G401 (cell line): ENCODE data around the gene MSH6. TPM values are rescaled to one million over a fixed set of nuclear protein-coding genes. Genes with fewer than 3 reads are reported as not detected.

Source experiments
- DNase-seq: peaks from one replicate; pipeline ENCODE4 v3.0.0-alpha.2; 2015; ENCODE audit warnings: low spot score
- in situ Hi-C: cut with HindIII; loops from 2 replicates; pipeline ENCODE4 v1.10.0; 2016; ENCODE audit warnings: low sequenced_read_pairs, mixed read lengths
- total RNA-seq: library from RNA; depleted of rRNA; stranded (reverse); fragments of >200 nt; shearing (Covaris generic); gene quantifications from 2 replicates; pipeline ENCODE4 v1.2.3, GENCODE V29; 2014

The MSH6 gene
- total RNA-seq, 1 experiment from 2014 or later = 156 TPM

DNA sequence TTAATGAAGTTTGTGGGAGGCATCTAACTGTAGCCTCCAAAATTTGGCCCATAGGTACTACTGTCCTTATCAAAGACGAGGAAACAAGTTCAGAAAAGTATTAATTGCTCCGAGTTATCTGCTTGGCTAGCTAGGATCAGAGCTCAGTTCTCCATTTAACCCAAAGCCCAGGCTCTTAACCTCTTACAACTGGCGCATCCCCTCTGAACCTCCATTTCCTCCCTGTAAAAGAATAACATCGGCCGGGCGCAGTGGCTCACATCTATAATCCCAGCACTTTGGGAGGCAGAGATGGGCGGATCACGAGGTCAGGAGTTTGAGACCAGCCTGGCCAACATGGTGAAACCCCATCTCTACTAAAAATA is 3.5 kb upstream of the MSH6 start:
- DNase-seq = no peak
- in situ Hi-C loops = no loop called here

DNA sequence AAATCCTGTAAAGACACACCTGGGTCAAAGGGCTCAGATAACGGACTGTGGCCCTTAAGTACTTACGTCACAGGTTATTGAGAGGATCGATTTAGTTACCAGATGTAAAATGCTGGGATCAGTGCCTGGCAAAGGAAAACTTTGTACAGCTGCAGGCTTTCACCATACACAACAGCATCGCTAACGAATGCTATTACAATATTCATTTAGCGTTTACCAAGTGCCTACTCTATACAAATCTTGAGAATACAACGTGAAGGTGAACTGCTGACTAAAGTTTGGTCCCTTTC is 619 bp upstream of the MSH6 start:
- no peak for DNase-seq
- in situ Hi-C loops = no loop called here

DNA sequence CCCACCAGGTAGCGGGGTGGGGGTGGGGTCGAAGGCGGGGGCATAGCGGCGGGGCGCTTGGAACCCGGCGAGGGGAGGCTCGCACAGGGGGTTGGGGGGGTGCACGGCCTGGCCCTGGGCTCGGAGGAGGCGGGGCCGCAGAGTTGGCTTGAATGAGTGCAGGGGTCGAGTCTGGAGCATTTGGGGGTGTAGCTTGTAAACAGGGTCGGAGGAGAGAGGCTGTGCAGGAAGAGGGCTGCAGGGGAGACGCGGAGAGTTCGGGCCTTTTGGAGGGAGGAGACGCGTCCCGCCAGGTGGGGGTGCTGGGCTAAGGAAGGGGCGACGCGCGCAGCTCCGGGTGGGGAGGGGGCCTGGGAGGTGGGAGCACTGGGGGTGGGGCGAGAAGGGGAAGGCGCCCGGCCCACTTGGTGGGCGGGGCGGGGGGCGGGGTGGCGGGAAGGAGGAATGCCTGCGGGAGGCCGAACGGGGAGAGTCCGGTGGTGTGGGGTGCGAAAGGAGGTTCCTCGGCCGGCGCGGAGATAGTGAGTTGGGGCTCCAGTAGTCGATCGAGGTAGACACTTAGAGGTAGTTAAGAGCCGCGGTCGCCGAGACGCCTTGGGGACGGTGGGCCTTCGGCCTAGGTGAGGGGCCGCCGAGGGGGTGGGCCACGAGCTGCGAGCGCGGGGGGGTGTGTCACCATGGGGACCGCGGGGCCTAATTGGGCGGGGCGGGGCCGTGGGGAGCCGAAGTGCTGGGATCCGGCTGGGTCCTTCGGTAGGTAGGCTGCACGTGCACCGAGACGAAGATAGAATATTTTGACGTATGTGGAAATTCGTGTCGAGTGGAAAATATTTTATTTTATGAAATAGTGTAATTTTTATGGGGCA is 774 bp downstream of the MSH6 start:
- DNase-seq = peak; percentile 41
- in situ Hi-C loops = no loop called here

DNA sequence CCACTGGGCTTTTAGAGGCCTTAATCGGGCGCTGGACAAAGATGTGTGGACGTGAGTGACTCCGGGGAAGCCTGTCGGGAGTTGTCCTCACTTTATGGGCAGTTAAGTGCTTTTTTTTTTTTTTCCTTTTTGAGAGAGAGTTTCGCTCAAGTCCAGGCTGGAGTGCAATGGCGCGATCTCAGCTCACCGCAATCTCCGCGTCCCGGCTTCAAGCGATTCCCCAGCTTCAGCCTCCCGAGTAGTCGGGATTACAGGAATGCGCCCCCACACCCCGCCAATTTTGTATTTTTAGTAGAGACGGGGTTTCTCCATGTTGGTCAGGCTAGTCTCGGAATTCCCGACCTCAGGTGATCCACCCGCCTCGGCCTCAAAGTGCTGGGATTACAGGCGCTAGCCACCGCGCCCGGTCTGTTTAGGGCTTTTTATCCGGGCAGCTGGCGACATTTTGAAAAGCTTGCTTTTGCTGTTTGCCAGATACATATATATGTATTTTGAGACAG is 1.5 kb downstream of the MSH6 start:
- no peak for DNase-seq
- in situ Hi-C loops = no loop called here

DNA sequence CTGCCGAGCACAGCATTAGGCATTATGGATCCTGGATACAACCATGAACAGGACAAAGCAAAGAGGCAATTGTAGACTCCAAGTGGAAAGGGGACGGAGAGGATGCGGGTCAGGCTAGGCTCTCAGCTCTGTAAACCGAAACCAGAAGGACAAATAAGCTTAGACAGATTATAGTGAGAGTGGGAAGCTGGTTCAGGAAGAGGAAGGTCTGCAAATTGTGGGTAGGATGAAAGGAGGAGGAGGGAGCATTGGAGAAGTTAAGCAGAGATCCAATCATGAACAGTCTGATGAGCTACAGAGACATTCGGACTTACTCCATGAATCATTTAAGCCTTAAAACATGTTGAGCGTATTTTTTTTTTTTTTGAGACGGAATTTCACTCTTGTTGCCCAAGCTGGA is 3.0 kb downstream of the MSH6 start:
- no peak for DNase-seq
- in situ Hi-C loops = no loop called here

DNA sequence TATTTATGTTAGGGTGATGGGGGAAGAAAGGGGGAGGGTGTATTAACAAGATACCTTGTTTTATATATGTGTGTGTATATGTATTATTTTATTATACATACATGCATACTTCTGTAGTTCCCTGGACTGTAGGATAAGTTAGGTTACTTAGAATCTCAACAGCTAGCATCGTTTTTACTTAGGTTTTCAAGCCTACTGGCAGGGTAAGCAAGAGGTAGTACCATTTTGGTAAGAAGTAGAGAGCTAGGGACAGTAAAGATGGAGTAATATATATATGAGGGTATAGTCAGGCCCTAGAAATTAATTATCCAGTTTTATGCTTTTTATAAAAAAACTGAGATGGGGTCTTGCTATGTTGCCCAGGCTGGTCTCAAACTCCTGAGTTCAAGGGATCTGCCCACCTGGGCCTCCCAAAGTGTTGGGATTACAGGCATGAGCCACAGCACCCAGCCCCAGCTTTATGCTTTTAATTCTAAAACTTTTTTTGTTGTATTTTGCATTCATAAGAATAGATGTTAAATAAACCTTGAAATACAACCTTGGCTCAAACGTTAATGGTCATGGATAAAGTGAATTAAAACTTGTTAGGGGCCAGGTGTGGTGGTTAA is 13.2 kb downstream of the MSH6 start:
- in situ Hi-C loops = no loop called here
- DNase-seq = no peak

DNA sequence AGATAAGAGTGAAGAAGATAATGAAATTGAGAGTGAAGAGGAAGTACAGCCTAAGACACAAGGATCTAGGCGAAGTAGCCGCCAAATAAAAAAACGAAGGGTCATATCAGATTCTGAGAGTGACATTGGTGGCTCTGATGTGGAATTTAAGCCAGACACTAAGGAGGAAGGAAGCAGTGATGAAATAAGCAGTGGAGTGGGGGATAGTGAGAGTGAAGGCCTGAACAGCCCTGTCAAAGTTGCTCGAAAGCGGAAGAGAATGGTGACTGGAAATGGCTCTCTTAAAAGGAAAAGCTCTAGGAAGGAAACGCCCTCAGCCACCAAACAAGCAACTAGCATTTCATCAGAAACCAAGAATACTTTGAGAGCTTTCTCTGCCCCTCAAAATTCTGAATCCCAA is 15.7 kb downstream of the MSH6 start:
- in situ Hi-C loops = no loop called here
- no peak for DNase-seq

DNA sequence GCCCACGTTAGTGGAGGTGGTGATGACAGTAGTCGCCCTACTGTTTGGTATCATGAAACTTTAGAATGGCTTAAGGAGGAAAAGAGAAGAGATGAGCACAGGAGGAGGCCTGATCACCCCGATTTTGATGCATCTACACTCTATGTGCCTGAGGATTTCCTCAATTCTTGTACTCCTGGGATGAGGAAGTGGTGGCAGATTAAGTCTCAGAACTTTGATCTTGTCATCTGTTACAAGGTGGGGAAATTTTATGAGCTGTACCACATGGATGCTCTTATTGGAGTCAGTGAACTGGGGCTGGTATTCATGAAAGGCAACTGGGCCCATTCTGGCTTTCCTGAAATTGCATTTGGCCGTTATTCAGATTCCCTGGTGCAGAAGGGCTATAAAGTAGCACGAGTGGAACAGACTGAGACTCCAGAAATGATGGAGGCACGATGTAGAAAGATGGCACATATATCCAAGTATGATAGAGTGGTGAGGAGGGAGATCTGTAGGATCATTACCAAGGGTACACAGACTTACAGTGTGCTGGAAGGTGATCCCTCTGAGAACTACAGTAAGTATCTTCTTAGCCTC is 16.2 kb downstream of the MSH6 start:
- no peak for DNase-seq
- in situ Hi-C loops = no loop called here

DNA sequence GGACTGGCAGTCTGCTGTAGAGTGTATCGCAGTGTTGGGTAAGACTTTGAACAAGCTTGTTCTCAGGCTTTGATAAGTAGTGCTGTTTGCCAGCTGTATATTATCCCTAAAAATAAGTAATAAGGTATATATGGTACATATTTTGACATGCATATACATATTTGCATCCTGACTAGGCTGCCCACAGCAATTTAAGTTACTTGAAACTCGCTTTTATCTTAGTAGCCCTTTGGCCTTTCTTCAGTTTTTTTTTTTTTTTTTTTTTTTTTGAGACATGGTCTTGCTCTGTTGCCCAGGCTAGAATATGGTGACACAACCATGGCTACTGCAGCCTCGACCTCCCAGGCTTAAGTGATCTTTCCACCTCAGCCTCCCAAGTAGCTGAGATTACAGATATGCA is 18.2 kb downstream of the MSH6 start:
- DNase-seq = no peak
- in situ Hi-C loops = no loop called here

DNA sequence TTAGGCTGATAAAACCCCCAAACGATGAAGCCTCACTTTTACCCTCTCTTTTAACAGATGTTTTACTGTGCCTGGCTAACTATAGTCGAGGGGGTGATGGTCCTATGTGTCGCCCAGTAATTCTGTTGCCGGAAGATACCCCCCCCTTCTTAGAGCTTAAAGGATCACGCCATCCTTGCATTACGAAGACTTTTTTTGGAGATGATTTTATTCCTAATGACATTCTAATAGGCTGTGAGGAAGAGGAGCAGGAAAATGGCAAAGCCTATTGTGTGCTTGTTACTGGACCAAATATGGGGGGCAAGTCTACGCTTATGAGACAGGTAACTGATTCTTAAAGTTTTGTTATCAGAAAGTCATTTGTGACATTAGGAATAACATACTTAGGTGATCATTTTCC is 20.4 kb downstream of the MSH6 start:
- in situ Hi-C loops = no loop called here
- DNase-seq = no peak

DNA sequence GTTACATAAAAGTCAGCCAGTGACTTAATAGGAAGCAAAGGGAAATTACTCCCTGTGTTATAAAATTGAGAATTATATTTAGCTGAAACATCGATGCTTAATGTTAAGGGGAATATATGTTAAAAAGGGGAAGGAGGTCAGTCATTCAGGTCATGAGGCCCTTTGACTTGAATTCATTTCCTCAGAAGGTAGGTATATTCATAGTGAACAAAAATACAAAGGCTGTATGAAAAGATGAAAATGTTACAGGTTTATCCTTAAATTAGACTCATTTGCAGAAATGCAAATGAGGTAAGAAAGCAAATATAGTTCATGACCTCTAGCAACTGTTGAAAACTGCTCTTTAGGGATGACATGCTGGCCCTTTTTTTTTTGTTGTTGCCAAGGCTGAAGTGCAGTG is 20.8 kb downstream of the MSH6 start:
- DNase-seq = no peak
- in situ Hi-C loops = no loop called here

DNA sequence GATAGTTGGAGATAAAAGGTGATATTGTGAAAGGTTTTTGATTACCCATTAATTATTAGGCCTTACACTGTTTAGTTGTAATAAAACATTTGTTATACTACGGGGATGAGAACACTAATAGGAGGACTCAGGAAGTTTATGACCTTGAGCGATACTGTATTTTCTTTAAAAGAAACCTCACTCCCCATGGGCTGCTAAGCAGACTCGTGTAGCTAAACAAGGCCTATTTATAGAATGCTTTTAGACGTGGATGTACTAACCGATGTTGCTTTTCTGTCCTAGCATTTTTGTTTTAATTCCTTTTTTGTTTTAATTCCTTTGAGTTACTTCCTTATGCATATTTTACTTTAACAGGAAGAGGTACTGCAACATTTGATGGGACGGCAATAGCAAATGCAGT is 22.9 kb downstream of the MSH6 start:
- DNase-seq = no peak
- in situ Hi-C loops = no loop called here

DNA sequence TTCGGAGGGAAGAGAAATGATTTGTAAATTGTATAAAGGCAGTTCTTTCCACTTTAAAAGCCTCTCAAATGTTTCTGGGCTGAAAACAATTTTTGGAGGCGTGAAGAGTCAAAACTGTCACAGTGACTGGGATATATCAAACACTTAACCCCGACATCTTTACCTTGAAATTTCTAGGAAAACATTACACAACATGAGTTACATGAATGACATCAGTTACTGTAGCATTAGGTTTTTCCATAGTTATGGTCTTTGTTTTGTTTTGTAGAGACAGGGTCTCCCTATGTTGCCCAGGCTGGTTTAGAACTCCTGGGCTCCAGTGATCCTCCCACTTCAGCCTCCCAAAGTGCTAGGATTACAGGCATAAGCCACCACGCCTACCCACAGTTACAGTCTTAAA is 25.7 kb downstream of the MSH6 start:
- in situ Hi-C loops = no loop called here

DNA sequence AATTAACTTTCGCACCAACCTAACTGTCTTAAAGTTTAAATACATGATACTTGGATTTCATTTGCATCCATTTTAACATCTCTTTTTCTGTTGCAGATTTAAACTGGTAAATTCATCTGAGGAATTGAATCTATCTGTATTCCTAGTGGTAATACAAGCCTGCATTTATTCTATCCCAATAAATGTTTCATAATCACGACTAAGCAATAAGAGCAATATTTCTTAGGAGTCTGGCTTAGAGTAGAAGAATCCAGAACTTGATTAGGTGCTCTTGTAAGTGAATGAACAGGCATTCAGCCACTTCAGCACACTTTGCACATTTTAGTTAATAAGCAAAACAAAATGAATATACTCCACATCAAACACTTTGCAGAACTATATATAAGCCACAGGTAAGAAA is 27.0 kb downstream of the MSH6 start:
- in situ Hi-C loops = no loop called here
- DNase-seq = no peak

More for the DNA sequence above, 25.7 kb downstream of the MSH6 start:
- DNase-seq = no peak

DNA sequence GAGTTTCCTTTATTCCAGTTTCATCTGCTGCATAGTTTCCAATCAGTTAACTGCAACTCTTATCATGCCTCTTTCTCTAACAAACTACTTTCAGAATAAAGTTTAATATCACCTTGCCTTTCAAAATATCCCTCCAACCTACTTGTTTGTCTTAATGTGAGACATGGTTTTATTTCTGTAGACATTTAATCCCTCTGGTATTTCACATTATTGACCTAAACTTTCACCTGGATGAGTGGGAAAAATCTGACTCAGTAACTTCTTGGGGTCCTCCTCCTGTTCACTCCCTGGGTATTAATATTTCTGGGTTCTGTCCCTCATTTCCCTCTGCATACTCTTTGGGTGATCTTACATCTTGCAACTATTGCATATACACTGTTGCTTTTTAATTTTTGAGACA is 27.9 kb downstream of the MSH6 start:
- in situ Hi-C loops = no loop called here
- DNase-seq = no peak

DNA sequence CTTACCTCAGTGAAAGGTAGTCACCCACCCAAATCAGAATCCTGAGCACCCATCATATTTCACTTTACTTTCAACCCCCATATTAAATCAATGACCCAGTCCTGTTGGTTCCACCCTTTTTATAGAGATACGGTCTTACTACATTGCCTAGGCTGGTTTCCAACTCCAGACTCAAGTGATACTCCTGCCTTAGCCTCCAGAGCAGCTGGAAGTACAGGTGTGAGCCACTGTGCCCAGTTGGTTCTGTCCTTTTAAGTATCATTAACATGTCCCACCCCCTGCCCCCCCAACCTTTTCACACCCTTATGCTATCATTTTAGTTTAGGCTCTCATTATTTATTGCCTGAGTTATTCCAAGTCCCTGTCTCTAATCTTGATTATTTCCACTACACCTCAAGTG is 28.7 kb downstream of the MSH6 start:
- no peak for DNase-seq
- in situ Hi-C loops = no loop called here

DNA sequence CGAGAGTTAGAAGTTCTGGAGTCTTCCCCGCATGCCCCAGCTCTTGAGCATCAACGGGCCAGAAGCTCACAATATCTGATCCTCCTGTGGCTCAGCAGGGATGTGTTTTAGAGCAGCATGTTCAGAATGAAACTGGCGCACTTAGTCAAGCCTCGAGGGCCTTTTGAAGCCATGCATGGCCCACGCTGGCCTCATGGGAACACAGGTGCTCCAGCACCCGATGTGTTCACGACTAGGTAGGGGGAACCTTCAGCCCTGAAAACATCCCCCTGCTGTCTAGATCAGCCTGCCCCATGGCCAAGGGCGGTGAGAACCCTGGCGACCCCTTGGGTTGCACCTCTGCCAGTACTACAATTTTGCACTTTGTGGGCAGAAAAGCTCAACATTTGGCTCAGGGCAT is 32.8 kb downstream of the MSH6 start:
- no peak for DNase-seq
- in situ Hi-C loops = no loop called here

DNA sequence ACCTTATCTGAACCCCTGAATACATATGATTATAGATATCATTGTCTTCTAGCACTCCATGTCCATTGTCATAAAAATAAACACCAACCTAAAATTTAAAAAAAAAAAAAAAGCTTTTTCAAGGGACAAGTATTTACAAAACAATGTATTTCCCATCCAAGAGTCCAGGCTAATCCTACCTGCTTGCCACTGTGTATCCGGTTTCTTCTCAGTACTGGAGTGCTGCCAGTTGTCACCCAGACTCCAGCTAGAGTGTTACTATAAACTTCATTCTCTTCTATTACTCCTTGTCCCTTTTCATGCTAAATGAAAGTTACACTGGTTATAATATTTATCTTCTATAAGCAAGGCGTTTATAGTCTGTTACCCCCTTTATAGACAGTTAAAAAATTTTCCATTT is 35.8 kb downstream of the MSH6 start:
- no peak for DNase-seq
- in situ Hi-C loops = no loop called here

DNA sequence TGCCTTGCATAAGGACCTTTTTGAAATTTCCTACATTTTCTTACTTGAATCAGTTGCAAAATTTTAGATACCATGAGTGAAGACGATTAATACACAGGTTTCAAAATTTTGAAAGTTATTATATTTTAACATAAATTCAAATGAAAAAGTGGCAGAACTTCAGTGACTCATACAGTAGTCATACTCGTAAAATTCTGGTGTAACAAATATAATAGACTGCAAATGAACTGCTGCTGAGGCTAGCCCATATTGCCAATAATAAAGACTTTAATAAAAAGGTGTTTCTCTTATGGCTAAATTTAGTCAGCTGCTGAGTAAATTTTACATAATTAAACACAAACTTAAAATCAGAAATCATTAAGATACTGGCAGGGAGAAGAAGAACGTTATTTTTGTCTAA is 36.9 kb downstream of the MSH6 start:
- in situ Hi-C loops = no loop called here
- no peak for DNase-seq

DNA sequence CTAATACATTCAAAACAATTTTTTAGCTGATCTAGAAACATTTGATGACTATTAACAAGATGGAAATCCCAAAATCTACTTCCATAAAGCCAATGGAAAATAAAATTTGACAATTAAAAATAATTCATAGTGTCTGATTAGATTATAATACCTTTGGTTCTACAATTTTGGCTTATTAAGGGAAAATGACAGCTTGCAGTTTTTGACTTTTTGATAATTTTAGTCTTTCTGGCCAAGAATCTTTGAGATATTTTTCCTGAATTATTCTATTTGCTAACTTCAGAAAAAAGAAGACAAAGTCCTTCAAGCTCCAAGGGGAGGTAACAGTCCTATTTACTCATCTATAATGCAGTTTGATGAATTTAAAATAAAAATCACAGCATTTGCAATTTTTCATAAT is 39.6 kb downstream of the MSH6 start:
- no peak for DNase-seq
- in situ Hi-C loops = no loop called here

DNA sequence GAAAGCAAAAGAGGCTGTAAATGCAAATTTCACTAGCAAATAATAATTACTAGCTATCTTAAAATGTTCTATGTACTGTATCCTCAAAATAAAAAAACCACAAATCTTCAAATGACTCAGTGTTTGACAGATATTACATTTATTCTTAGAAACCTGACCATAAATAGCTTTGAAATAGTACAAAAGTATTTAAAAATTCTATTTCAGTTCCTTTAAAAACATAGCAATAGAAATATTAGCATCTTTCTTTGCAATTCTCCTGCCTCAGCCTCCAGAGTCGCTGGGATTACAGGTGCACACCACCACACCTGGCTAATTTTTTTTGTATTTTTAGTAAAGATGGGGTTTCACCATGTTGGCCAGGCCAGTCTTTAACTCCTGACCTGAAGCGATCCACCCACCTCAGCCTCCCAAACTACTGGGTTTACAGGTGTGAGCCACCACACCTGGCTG is 50.6 kb downstream of the MSH6 start:
- DNase-seq = no peak

More for the DNA sequence above, 50.6 kb downstream of the MSH6 start:
- in situ Hi-C loops = no loop called here
